CD4-positive, alpha-beta T cell treated with Interleukin-4 for 1 hour (primary cell): Measurements from ENCODE around the gene GMFB.
"Not testable (repeated sequence)": the region's sequence is repeated elsewhere in the genome, so short reads cannot be mapped to it uniquely, and the experiment has no call there.

ENCODE experiments used
- DNase-seq, 2 donors: peaks; one replicate each; pipeline ENCODE4 v3.0.0-alpha.2; 2020 to 2022

Gene GMFB

GRCh38 chr14:54457609-54457996 is 31.2 kb downstream of the GMFB start:
- no peak for DNase-seq

DNA sequence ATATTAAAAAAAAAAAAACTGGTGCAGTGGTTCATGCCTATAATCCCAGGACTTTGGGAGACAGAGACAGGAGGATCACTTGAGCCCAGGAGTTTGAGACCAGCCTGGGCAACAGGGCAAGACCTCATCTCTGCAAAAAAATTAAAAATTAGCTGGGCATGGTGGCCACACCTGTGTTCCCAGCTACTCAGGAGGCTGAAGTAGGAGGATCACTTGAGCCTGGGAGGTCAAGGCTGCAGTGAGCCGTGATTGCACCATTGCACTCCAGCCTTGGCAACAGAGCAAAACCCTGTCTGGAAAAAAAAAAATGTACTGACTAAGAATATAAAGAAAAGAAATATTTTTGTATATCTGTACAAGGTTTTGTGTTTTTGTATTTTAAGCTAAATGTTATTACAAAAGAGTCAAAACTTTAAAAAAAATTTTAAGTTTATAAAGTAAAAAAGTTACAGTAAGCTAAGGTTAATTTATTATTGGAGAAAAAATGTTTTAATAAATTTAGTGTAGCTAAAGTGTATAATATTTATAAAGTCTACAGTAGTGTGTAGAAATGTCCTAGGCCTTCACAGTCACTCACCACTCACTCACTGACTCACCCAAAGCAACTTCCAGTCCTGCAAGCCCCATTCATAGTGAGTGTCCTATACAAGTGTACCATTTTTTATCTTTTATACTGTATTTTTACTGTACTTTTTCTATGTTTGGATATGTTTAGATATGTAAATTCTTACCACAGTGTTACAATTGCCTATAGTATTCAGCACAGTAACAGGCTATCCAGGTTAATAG is 31.8 kb downstream of the GMFB start:
- not testable (repeated sequence) for DNase-seq

GRCh38 chr14:54455363-54455762 is 33.4 kb downstream of the GMFB start:
- no peak for DNase-seq

DNA sequence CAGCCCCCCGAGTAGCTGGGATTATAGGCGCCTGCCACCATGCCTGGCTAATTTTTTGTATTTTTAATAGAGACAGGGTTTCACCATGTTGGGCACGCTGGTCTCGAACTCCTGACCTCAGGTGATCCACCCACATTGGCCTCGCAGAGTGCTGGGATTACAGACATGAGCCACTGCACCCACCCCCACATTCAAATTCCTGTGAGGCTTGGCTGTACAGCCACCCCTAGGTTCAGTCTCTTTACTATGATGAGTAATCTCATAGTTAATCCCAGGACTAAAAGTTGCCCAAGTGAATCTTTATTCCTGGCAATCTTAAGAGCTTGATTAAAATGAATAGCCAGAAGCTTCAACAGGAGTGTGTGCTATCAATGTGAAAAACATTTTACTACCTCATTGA is 34.8 kb downstream of the GMFB start:
- not testable (repeated sequence) for DNase-seq

DNA sequence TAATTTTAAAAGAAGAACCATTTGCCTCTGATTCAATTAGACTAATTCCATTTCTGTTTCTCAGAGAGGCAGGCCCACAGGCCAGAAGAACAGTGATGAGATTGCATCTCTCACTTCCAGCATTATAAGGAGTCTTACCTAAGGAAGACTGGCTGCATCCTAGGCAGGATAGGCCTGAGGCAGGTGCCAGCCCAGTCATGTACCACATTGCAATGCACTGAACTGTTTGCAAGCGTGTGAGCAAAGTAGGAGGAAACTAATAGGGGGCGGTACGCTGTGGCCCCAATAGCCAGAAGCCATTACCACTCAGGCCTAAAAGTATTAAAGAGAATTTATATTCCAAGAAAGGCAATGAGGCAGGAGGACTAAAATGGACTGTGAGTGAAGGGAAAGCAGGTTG is 35.5 kb downstream of the GMFB start:
- no peak for DNase-seq

DNA sequence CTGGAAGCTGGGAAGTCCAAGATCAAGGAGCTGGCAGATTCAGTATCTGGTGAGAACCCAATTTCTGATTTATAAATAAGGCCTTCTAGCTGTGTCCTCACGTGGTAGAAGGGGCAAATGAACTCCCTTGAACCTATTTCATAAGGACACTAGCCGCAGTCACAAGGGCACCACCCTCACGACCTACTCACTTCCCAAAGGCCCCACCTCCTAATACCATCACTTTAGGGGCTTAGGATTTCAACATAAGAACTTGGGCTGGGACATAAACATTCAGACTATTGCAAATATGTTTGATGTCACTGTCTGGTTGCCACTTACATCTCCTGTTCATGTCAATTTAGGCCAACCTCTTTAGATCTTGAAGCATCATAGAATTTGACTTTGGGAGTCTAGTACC is 36.8 kb downstream of the GMFB start:
- no peak for DNase-seq

- DNase-seq: no peak
These were observed 37.6 kb downstream of the GMFB start for GRCh38 chr14:54451121-54451601.

GRCh38 chr14:54450535-54450934 is 38.2 kb downstream of the GMFB start:
- DNase-seq: peak in 1 of 2 donors; percentile 59

GRCh38 chr14:54447231-54447692 is 41.5 kb downstream of the GMFB start:
- peak in 1 of 2 donors; percentile 60 for DNase-seq

GRCh38 chr14:54446161-54446693 is 42.6 kb downstream of the GMFB start:
- no peak for DNase-seq

GRCh38 chr14:54444681-54445080 is 44.1 kb downstream of the GMFB start:
- DNase-seq: no peak

DNA sequence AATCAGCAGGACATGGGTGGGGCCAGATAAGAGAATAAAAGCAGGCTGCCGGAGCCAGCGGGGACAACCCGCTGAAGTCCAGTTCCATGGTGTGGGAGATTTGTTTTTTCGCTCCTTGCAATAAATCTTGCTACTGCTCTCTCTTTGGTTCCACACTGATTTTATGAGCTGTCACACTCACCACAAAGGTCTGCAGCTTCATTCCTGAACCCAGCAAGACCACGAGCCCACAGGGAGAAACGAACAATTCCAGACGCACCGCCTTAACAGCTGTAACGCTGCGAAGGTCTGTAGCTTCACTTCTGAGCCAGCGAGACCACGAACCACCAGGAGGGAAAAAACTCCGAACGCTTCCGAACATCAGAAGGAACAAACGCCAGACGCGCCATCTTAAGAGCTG is 44.8 kb downstream of the GMFB start:
- no peak for DNase-seq

DNA sequence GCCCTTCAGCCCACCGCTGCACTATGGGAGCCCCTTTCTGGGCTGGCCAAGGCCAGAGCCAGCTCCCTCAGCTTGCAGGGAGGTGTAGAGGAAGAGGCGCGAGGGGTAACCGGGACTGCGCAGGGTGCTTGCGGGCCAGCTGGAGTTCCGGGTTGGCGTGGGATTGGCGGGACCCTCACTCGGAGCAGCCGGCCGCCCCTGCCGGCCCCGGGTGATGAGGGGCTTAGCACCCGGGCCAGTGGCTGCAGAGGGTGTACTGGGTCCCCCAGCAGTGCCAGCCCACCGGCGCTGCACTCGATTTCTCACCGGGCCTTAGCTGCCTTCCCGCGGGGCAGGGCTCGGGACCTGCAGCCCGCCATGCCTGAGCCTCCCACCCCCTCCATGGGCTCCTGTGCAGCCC is 45.8 kb downstream of the GMFB start:
- not testable (repeated sequence) for DNase-seq

GRCh38 chr14:54440873-54441868 is 47.6 kb downstream of the GMFB start, which contains the start of gene CNIH1:
CNIH1 (minus strand) TSS chr14:54441374; CDS start chr14:54441327, 47 bp downstream.
- DNase-seq: peak; percentile 92 to 93

GRCh38 chr14:54440476-54440872 is 48.3 kb downstream of the GMFB start:
- DNase-seq: no peak

DNA sequence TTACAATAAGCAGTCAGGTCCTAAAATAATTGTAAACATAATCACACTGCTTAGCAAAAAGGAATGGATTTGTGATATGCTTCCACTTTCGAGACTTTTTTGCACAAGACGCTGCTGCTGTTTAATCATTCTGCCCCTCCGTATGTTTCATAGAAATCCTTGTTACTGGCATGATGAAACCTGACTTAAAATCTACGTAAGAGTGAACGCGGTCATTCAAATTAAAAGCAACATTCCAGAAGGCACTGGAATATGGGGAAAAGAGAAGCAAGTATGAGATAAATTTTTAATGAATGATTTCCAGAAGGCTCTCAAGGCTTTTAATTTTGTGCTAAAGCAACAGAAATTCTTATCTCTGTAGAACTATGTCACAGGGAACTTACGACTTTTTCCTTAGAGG is 48.7 kb downstream of the GMFB start:
- DNase-seq: no peak

DNA sequence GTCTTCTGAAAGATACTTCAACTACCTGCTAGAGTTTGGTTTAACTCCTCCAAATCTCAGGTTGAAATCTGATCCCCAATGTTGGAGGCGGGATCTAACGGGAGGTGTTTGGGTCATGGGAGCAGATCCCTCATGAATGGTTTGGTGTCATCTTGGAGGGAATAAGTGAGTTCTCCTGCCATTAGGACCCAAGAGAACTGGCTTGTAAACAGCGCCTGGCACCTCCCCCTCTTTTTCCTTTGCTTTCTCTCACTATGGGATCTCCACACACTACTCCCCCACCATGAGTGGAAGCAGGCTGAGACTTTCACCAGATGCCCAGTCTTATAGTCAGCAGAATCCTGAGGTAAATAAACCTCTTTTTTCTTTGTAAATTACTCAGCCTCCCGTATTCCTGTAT is 50.1 kb downstream of the GMFB start:
- DNase-seq: no peak

GRCh38 chr14:54437954-54438353 is 50.8 kb downstream of the GMFB start:
- DNase-seq: not testable (repeated sequence)

DNA sequence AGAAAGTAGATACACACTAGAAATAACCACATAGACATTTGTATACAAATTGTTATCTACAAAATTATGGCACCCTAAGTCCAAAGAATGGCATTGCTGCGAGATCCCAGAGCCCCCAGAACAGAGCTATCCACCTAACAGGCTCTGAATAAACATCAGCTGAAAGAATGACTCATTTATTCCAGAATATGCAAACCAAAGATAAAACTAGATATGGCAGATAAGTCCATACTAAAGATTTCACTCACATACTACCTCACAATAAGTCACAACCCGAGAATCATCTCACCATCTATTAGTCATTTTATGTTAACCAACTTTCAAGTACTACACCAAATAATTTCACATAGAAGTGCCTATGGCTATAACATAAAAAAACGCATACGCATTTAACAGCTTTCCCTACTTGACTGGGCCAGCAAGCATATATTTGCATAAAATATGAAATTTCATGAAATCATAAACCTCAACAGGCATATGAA is 53.2 kb downstream of the GMFB start:
- DNase-seq: peak in 1 of 2 donors; percentile 21

DNA sequence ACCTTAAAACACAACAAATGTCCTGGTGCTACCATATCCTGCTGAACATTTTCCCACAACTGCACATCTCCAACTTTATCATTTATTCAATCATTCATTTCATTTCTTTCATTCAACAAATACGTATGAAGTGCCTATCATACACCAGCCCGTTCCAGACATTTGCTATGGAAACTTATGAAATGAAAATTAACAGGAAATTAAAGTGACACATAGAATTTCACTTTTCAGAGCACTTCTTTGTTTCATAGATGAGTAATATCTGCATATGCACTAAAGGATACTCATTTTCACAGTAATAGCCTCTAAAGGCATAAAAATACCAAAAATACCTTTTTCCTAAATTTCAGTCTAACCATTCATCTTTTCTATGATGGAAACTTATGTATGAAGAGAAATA is 60.3 kb downstream of the GMFB start:
- no peak for DNase-seq

DNA sequence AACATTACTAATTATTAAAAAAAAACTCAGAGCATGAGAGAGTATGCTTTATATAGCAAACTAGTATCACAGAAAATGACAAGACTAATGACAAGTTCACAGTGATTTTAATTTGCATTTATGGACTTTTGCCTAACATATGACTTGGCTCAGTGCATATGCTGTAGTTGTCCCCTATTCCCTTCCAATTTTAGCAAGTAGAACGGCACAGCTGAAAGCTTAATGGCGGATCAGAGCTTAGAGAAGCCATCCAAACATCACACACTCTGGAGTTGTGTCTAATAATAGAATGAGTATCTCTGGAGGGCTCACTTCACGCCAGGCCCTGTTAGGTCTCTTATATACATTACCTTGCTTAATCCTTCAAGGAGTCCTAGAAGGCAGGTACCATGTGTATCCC is 60.9 kb downstream of the GMFB start:
- DNase-seq: no peak

DNA sequence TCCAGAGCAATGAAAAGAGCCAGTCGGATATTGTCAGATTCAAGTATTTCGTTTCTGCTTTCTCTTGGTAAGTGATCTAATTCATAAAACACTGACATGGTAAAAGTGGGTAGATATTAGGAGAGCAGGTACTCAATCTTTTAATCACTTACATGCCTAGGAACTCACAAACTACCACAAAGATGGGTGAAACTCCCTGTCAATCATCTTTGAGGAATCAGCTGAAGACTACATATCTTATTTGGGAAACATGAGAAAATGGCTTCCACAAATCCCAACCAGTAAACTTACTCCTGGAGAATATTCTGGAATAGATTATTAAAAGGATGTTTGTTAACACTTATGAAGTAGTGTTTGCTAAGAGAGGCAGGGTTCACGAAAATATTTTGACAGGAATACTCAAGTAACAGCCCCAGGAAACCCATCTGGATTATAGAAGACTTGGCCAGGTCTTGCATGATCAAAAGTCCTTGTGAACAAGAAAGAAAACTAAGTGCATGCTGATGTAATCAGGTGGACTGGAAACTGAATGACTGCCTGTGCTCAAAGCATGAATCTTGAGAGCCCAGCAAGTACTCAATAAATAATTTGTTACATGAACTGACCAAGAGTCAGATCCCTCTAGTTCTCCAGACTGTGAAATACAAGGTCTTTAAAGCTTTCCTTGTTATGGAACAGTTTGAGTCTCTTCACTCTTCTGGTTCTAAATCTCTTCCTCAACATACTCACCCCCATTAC is 63.1 kb downstream of the GMFB start:
- DNase-seq: no peak
